Measurements from ENCODE around the gene PXN.

DNA sequence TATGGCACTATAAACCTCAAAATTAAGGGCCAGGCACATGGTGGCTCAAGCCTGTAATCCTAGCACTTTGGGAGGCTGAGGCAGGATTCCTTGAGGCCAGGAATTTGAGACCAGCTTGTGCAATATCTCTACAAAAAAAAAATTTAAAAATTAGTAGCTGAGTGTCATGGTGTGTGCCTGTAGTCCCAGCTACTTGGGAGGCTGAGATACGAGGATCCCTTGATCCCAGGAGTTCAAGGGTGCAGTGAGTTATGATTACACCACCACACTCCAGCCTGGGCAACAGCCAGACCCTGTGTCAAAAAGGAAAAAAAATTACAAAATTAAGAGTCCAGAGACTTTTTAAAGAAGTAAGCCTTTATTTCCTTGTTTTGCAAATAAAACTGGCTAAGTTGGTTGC is 69.2 kb downstream of the PXN start:
- TF ChIP-seq, protein P1, sequence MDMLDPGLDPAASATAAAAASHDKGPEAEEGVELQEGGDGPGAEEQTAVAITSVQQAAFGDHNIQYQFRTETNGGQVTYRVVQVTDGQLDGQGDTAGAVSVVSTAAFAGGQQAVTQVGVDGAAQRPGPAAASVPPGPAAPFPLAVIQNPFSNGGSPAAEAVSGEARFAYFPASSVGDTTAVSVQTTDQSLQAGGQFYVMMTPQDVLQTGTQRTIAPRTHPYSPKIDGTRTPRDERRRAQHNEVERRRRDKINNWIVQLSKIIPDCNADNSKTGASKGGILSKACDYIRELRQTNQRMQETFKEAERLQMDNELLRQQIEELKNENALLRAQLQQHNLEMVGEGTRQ (IDR thresholded peaks at IDR 0.05): no peak
- TF ChIP-seq MAFK (IDR thresholded peaks at IDR 0.05; ENCODE audit: partially characterized antibody): no peak

Data from A549 (cell line).